Ovary (tissue), 9 donors: ENCODE measurements around the gene HS6ST3. TPM values are rescaled to one million over a fixed set of nuclear protein-coding genes. Genes with fewer than 3 reads are reported as not detected.

Experiments
- DNase-seq, 5 donors: peaks; one replicate each; pipeline ENCODE4 v3.0.0-alpha.2; 2019 to 2020
- H3K27ac ChIP-seq, 2 donors: fragments of 200-600 bp; one replicate each; pipeline versions ENCODE4 v1.5.1 to v1.8.0; 2019 to 2022
- H3K27me3 ChIP-seq: fragments of 200-600 bp; one replicate; pipeline ENCODE4 v1.8.0; 2022
- H3K36me3 ChIP-seq: fragments of 200-600 bp; sonication (generic); one replicate; pipeline ENCODE4 v1.5.1; 2019
- H3K4me1 ChIP-seq: one replicate; pipeline ENCODE4 v1.8.1; 2013; ENCODE audit warnings: mild to moderate bottlenecking, moderate library complexity; ENCODE audit not compliant: insufficient read depth
- H3K4me3 ChIP-seq: fragments of 200-600 bp; sonication (generic); one replicate; pipeline ENCODE4 v1.5.1; 2017
- H3K9me3 ChIP-seq, 2 donors: fragments of 200-600 bp in 1 of 2; sonication (generic) in 1 of 2; one replicate each; pipeline versions ENCODE4 v1.5.1 to v1.8.1; 2013 to 2019; ENCODE audit warnings: mild to moderate bottlenecking in 1 of 2, moderate library complexity in 1 of 2
- EP300 ChIP-seq: sonication (generic); formaldehyde crosslinking; IDR thresholded peaks from one replicate; pipeline ENCODE4 v1.6.1; 2017; ENCODE audit warnings: antibody characterized with exemption
- POLR2A ChIP-seq: fragments of 450-650 bp; IDR thresholded peaks from one replicate; pipeline ENCODE4 v1.6.1; 2017; ENCODE audit warnings: antibody characterized with exemption, mild to moderate bottlenecking, moderate library complexity
- WGBS, 3 donors: extraction: QIAGEN DNeasy Blood & Tissue Kit in 1 of 3; methylation state at CpG; one replicate each; pipeline versions ENCODE4 v1.1.5 to v1.1.7; 2013 to 2017; 5-methylcytosine and 5-hydroxymethylcytosine counted together
- intact Hi-C, 4 donors: fragments of 100-400 bp; cut with DNase I; formaldehyde crosslinking; loops; one replicate each; pipeline versions ENCODE4 v1.11.0 to v1.15.1; 2022 to 2023
- polyA plus RNA-seq, 2 donors: library from polyadenylated mRNA; stranded (reverse); fragments of 200-250 nt in 1 of 2; fragments of 350-450 nt in 1 of 2; fragmentation: Illumina TruSeq in 1 of 2; extraction: RNeasy Lipid Tissue Mini Kit (QIAGEN cat#74804) in 1 of 2; gene quantifications; one replicate each; pipeline ENCODE4 v1.2.3, GENCODE V29; 2013 to 2014
- total RNA-seq, 7 donors: library from RNA; depleted of rRNA in 2 of 7; stranded (reverse); fragments of >200 nt in 2 of 7; fragmentation: NEBNext Ultra II Directional in 3 of 7; extraction: Animal tissue kit (Norgen Biotek cat#: 25700) in 3 of 7; gene quantifications; one replicate each; pipeline versions ENCODE4 v1.1.0 to v1.2.4, GENCODE V29; 2016 to 2023
- TF ChIP-seq, protein P1 (sequence below), 3 donors: fragments of 450-650 bp in 2 of 3; fragments of 200-600 bp in 1 of 3; IDR thresholded peaks; one replicate each; pipeline versions ENCODE4 v1.5.1 to v1.8.0; 2016 to 2022; ENCODE audit warnings: antibody characterized with exemption in 3 of 3, mild to moderate bottlenecking in 1 of 3
- donor health status: DM: no; HTN: no; CAD: no; lungs with moderate emphysema.
- donor health status: DM: no; HTN: no; CAD: no.
- donor health status: Bipolar disorder and iron deficiency.
- donor health status: DM: yes; HTN: yes; CAD: no.
- donor health status: DM: no; HTN: no; CAD: no.
- donor health status: DM: yes; HTN: yes; CAD: no.

The HS6ST3 gene
- total and polyA plus RNA-seq, 9 donors: 0.05 to 0.46 (median 0.19) TPM; not detected in 3

DNA sequence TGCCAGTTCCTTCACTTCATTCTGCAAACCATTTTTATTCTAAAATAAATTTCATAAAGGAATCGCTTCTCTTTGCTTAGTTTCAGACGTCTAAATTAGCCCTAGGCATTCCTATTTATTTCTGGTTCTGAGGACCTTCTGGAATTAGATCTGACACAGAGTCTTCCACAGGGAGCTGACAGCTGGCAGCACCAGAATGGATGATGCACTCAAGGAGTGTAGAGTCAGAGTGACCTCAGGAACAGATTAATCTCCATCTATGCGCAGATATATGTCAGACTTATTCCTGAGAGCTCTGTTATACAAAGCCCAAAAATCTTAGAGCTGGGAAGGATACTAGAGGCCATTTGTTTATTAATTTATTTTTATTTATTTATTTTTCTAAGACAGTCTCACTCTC lies 450.8 kb downstream of the HS6ST3 start:
- 63 to 72% (median 71%) methylated on average over 3 of the region's 3 CpGs for WGBS, 3 donors
- intact Hi-C loops: no loop called here
- H3K27me3 ChIP-seq: no peaks in the 10 kb centered on the region
- H3K36me3 ChIP-seq: no peaks in the 10 kb centered on the region
- no peak for DNase-seq
- no peak overlapping the region for H3K4me3 ChIP-seq
- no peak overlapping the region for H3K27ac ChIP-seq
- no peak for TF ChIP-seq POLR2A
- no peaks in the 10 kb centered on the region for H3K4me1 ChIP-seq
- H3K9me3 ChIP-seq: no peaks in the 10 kb centered on the region

DNA sequence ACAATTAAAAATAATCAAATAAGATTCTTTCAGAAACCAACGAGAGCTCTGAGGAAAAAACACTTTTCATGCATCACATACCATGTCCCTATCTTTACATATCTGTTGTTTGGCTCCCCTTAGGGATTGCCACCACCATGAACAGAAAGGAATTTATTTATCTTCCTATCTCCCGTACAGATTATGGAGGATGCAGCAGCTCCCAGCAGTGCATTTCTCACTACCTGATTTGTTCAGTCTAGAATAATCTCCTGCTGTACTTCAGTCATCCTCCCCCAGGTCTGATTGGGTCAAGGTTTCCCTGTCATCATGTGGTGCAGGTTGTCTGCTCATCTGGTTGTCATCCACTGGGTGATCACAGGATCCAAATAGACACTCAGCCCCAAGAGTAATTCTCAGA lies 453.1 kb downstream of the HS6ST3 start:
- no peak for DNase-seq
- Histone ChIP-seq H3K9me3 (no peaks in the 10 kb centered on the region), H3K4me3 (no peak overlapping the region), H3K27me3 (no peaks in the 10 kb centered on the region), H3K36me3 (no peaks in the 10 kb centered on the region), H3K27ac (no peak overlapping the region), H3K4me1 (no peaks in the 10 kb centered on the region)
- TF ChIP-seq, protein P1, sequence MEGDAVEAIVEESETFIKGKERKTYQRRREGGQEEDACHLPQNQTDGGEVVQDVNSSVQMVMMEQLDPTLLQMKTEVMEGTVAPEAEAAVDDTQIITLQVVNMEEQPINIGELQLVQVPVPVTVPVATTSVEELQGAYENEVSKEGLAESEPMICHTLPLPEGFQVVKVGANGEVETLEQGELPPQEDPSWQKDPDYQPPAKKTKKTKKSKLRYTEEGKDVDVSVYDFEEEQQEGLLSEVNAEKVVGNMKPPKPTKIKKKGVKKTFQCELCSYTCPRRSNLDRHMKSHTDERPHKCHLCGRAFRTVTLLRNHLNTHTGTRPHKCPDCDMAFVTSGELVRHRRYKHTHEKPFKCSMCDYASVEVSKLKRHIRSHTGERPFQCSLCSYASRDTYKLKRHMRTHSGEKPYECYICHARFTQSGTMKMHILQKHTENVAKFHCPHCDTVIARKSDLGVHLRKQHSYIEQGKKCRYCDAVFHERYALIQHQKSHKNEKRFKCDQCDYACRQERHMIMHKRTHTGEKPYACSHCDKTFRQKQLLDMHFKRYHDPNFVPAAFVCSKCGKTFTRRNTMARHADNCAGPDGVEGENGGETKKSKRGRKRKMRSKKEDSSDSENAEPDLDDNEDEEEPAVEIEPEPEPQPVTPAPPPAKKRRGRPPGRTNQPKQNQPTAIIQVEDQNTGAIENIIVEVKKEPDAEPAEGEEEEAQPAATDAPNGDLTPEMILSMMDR (IDR thresholded peaks at IDR 0.05): no peak
- TF ChIP-seq EP300: no peak
- TF ChIP-seq POLR2A: no peak
- 49 to 66% (median 59%) methylated on average over 2 of the region's 2 CpGs for WGBS, 3 donors
- intact Hi-C loops: no loop called here

DNA sequence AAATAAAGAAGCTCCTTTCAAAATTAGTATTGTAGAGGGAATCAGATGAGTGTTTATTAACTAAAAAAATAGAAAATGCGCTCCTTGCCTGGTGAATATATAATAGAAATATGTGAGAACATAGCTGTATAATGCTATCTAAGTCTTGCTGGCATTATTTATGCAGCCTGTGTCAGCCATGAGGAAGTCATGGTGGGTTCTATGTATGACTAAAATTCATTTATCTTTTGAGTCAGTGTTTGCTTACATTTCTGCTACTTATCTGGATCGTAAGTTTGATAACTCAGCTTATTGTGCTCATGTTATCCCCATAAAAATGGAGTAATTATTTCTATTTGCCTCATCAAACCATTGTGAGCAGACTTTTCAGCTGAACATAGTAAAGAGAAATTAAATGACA lies 455.1 kb downstream of the HS6ST3 start:
- H3K27me3 ChIP-seq: no peaks in the 10 kb centered on the region
- H3K9me3 ChIP-seq: no peaks in the 10 kb centered on the region
- intact Hi-C loops: no loop called here
- no peaks in the 10 kb centered on the region for H3K4me1 ChIP-seq
- no peak overlapping the region for H3K4me3 ChIP-seq
- H3K27ac ChIP-seq: no peak overlapping the region
- TF ChIP-seq EP300 (no peak), POLR2A (no peak)
- TF ChIP-seq, protein P1 (IDR thresholded peaks at IDR 0.05): no peak
- no peak for DNase-seq
- 66 to 81% (median 77%) methylated on average over 2 of the region's 2 CpGs for WGBS, 3 donors
- no peaks in the 10 kb centered on the region for H3K36me3 ChIP-seq

DNA sequence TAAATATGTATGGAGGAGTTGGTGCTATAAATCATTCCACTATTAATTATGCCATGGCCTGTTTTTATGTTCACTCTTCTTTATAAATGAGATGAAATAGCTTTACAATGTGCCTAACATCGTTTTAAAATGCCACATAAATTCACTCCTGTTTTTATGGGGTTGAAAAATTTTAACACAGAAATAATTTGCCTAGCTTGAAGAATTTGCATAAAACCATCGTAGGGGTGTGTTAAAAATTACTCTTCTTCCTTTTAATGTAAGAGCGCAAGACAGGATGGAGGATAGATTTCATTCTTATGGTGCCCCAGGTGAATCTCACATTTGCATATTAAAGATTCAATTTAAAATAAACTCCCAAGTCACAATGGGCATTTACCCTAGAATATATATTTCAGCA lies 456.6 kb downstream of the HS6ST3 start:
- H3K27ac ChIP-seq: no peak overlapping the region
- TF ChIP-seq EP300: no peak
- TF ChIP-seq POLR2A: no peak
- TF ChIP-seq, protein P1 (IDR thresholded peaks at IDR 0.05): no peak
- H3K4me3 ChIP-seq: no peak overlapping the region
- no peaks in the 10 kb centered on the region for H3K9me3 ChIP-seq
- WGBS, 3 donors: 59 to 73% (median 64%) methylated on average over 3 of the region's 3 CpGs
- no peaks in the 10 kb centered on the region for H3K27me3 ChIP-seq
- no peaks in the 10 kb centered on the region for H3K4me1 ChIP-seq
- H3K36me3 ChIP-seq: no peaks in the 10 kb centered on the region
- no peak for DNase-seq
- intact Hi-C loops: no loop called here

DNA sequence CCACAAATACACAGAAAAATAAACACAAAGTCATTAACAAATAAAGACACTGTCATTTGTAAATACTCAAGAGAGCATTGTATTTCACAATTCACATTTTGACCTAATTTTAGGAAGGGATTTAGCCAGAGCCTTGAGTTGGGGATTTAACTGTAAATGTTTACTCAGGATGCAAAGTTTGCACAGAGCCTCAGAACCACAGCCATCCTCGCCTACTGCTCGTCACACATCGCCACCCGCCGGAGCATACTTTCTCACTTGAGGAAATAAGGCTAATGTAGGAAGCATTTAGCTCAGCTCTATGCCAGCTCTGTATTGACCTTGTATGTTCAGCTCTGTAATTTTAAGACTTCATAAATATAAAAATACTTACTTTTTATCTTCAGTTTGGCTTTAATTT lies 461.6 kb downstream of the HS6ST3 start:
- no peak for DNase-seq
- intact Hi-C loops: no loop called here
- TF ChIP-seq, protein P1 (IDR thresholded peaks at IDR 0.05): no peak
- TF ChIP-seq POLR2A (no peak), EP300 (no peak)
- Histone ChIP-seq H3K4me3 (no peak overlapping the region), H3K36me3 (no peaks in the 10 kb centered on the region), H3K4me1 (no peaks in the 10 kb centered on the region), H3K9me3 (no peaks in the 10 kb centered on the region), H3K27ac (no peak overlapping the region), H3K27me3 (no peaks in the 10 kb centered on the region)
- 7 to 30% (median 17%) methylated on average over 5 of the region's 5 CpGs for WGBS, 3 donors
